Measurements from ENCODE around the gene PPP2R3B. TPM values are rescaled to one million over a fixed set of nuclear protein-coding genes. Genes with fewer than 3 reads are reported as not detected.

Gene PPP2R3B
- total RNA-seq, 1 experiment from 2014 or later: 19.1 TPM

DNA sequence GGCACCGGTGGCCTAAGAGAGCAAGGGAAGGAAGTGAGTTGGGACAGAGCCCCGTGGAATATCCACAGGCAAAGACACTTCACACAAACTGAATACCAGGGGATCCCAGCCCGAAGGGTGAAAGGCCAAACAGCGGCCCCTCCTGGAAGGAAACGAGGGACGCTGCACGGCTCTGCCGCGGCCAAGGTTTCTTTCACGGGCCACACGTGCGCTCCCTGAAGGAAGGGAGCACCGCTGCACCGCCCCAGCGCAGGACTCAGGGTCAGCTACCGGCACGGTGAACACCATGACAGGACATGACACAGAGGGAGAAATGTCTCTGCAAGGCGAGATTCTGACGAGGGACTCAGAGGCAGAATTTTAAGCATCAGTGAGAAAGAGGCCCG, 36.6 kb downstream of the PPP2R3B start:
- TF ChIP-seq ZNF274 (IDR thresholded peaks at IDR 0.05; ENCODE audit: low read depth, low read length) (no peak), SIN3A (IDR thresholded peaks at IDR 0.05; ENCODE audit: low read depth) (no peak), POLR2AphosphoS5 (IDR thresholded peaks at IDR 0.05; ENCODE audit: low read depth, low read length) (no peak), TCF7L2 (IDR thresholded peaks at IDR 0.05; ENCODE audit: borderline replicate concordance, extremely low read depth, insufficient read depth, insufficient read length) (no peak), JUND (IDR thresholded peaks at IDR 0.05) (no peak)
- TF ChIP-seq, protein P1, sequence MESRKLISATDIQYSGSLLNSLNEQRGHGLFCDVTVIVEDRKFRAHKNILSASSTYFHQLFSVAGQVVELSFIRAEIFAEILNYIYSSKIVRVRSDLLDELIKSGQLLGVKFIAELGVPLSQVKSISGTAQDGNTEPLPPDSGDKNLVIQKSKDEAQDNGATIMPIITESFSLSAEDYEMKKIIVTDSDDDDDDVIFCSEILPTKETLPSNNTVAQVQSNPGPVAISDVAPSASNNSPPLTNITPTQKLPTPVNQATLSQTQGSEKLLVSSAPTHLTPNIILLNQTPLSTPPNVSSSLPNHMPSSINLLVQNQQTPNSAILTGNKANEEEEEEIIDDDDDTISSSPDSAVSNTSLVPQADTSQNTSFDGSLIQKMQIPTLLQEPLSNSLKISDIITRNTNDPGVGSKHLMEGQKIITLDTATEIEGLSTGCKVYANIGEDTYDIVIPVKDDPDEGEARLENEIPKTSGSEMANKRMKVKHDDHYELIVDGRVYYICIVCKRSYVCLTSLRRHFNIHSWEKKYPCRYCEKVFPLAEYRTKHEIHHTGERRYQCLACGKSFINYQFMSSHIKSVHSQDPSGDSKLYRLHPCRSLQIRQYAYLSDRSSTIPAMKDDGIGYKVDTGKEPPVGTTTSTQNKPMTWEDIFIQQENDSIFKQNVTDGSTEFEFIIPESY (IDR thresholded peaks at IDR 0.05; ENCODE audit: extremely low read depth, insufficient replicate concordance, low read length): no peak
- H3K9ac ChIP-seq (ENCODE audit: low read length): no peak overlapping the region
- DNase-seq (ENCODE audit: low read depth, low spot score) (no peak), ATAC-seq (no peak)
- H3K4me2 ChIP-seq (ENCODE audit: low read length): no peak overlapping the region
- H3K9me3 ChIP-seq (ENCODE audit: control insufficient read depth in 1 of 2, insufficient read depth in 1 of 2, low read depth in 1 of 2, low read length in 2 of 2): no peaks in the 10 kb centered on the region
- ChIA-PET POLR2A (no interaction called here), CTCF (no interaction called here), RAD21 (ENCODE audit: low non-redundant PET in 1 of 2, low total read pairs in 2 of 2, uncharacterized antibody in 2 of 2, unreplicated experiment in 2 of 2) (no interaction called here)
- no peaks in the 10 kb centered on the region for H3K27me3 ChIP-seq (ENCODE audit: insufficient read depth, low read length)
- no peaks in the 10 kb centered on the region for H3K36me3 ChIP-seq (ENCODE audit: control insufficient read depth in 1 of 2, insufficient read depth in 2 of 2, low read length in 2 of 2)
- H3K79me2 ChIP-seq (ENCODE audit: insufficient read depth, low read length): no peaks in the 10 kb centered on the region
- H3K4me3 ChIP-seq (replicated peaks in 1 of 2; ENCODE audit: low read depth in 1 of 2, low read length in 2 of 2): no peak overlapping the region
- BruUV-seq (replicated peaks): no TSS peak
- H4K20me1 ChIP-seq (ENCODE audit: insufficient read depth): no peaks in the 10 kb centered on the region
- no peaks in the 10 kb centered on the region for H3K9me2 ChIP-seq (ENCODE audit: insufficient read depth)
- H3K4me1 ChIP-seq (ENCODE audit: control insufficient read depth in 1 of 2, insufficient read depth in 2 of 2, low read length in 2 of 2): no peaks in the 10 kb centered on the region
- H3K27ac ChIP-seq (ENCODE audit: low read depth, low read length): no peak overlapping the region
- intact Hi-C loops (cut with micrococcal nuclease): no loop called here
- no peak overlapping the region for H2AFZ ChIP-seq (ENCODE audit: low read depth, low read length, poor library complexity, severe bottlenecking)

DNA sequence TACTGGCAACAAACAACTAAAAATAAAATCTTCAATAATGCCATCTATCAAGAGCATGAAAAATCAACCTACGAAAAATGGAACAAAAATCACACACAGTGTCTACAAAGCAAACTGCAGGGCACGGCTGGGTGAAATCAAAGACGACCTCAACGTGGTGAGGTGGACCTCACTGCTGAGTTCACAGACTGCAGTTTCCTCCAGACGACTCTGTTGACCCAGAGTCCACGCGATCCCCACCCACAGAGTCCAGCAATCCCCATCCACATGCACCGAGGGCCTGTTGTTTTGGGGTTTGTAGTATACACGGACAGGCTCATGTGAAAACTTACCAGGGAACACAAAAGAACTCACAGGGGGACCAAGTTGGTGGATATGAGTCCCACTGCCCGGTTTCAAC, 37.0 kb downstream of the PPP2R3B start:
- H3K9me2 ChIP-seq (ENCODE audit: insufficient read depth): no peaks in the 10 kb centered on the region
- ChIA-PET CTCF (no interaction called here), RAD21 (ENCODE audit: low non-redundant PET in 1 of 2, low total read pairs in 2 of 2, uncharacterized antibody in 2 of 2, unreplicated experiment in 2 of 2) (no interaction called here), POLR2A (no interaction called here)
- H3K27me3 ChIP-seq (ENCODE audit: insufficient read depth, low read length): no peaks in the 10 kb centered on the region
- no peak overlapping the region for H3K27ac ChIP-seq (ENCODE audit: low read depth, low read length)
- no peaks in the 10 kb centered on the region for H3K4me1 ChIP-seq (ENCODE audit: control insufficient read depth in 1 of 2, insufficient read depth in 2 of 2, low read length in 2 of 2)
- no peaks in the 10 kb centered on the region for H3K79me2 ChIP-seq (ENCODE audit: insufficient read depth, low read length)
- H3K4me2 ChIP-seq (ENCODE audit: low read length): no peak overlapping the region
- intact Hi-C loops (cut with micrococcal nuclease): no loop called here
- H3K36me3 ChIP-seq (ENCODE audit: control insufficient read depth in 1 of 2, insufficient read depth in 2 of 2, low read length in 2 of 2): no peaks in the 10 kb centered on the region
- H2AFZ ChIP-seq (ENCODE audit: low read depth, low read length, poor library complexity, severe bottlenecking): no peak overlapping the region
- TF ChIP-seq SIN3A (IDR thresholded peaks at IDR 0.05; ENCODE audit: low read depth): no peak
- TF ChIP-seq CTCF (IDR thresholded peaks at IDR 0.05 in 2 of 3, conservative IDR thresholded peaks at IDR 0.05 in 1 of 3; ENCODE audit: borderline replicate concordance in 1 of 3, insufficient read depth in 1 of 3, low read depth in 2 of 3, low read length in 2 of 3): no peak
- no peak for TF ChIP-seq CEBPB (IDR thresholded peaks at IDR 0.05; ENCODE audit: low read depth)
- no peak for TF ChIP-seq POLR2A (IDR thresholded peaks at IDR 0.05; ENCODE audit: borderline replicate concordance, extremely low read depth, insufficient read depth, insufficient read length)
- H3K9me3 ChIP-seq (ENCODE audit: control insufficient read depth in 1 of 2, insufficient read depth in 1 of 2, low read depth in 1 of 2, low read length in 2 of 2): no peaks in the 10 kb centered on the region
- no peak overlapping the region for H3K9ac ChIP-seq (ENCODE audit: low read length)
- DNase-seq (ENCODE audit: low read depth, low spot score) (no peak), ATAC-seq (no peak)
- no TSS peak for BruUV-seq (replicated peaks)
- no peaks in the 10 kb centered on the region for H4K20me1 ChIP-seq (ENCODE audit: insufficient read depth)
- H3K4me3 ChIP-seq (replicated peaks in 1 of 2; ENCODE audit: low read depth in 1 of 2, low read length in 2 of 2): no peak overlapping the region

All from HCT116 (cell line).